Heart left ventricle (tissue), 13 donors: ENCODE data around the gene VSIG10.

Experiments used
- CTCF ChIP-seq, 12 donors: fragments of 200-600 bp; sonication (generic) in 4 of 12; IDR thresholded peaks; one replicate each; pipeline versions ENCODE4 v1.5.0 to v1.8.0; 2018 to 2022; ENCODE audit warnings: antibody characterized with exemption in 12 of 12, mild to moderate bottlenecking in 5 of 12
- POLR2A ChIP-seq, 2 donors: fragments of 450-650 bp; IDR thresholded peaks; one replicate each; pipeline ENCODE4 v1.6.1; 2017; ENCODE audit warnings: antibody characterized with exemption in 2 of 2, mild to moderate bottlenecking in 2 of 2, moderate library complexity in 2 of 2
- donor health status: ischemic (EF 13 %, LVEDD 7.1; RV severe dilation, severe dysfunction).
- donor health status: DM: no; HTN: yes; CAD: no.
- donor health status: DM: no; HTN: no; CAD: no.
- donor health status: ischemic (EF 25% LVEDD 6.9; RV normal size, moderate dysfunction).
- donor health status: ischemic (EF 25% LVEDD 5.7; RV mildly dilated, moderate dysfunction).
- donor health status: ischemic (EF 35%, LVEDD 5.7; RV mildly dilated, moderate dysfunction).
- donor health status: nonischemic (EF 11% LVEDD 7.7; RV severe dilation, severe dysfunction).
- donor health status: DM: yes; HTN: yes; CAD: no.
- donor health status: PGD.
- donor health status: ischemic (EF 29% LVEDD 5.4; RV normal size, mild dysfunction).
- donor health status: nonischemic (EF 23%, LVEDD 6.1; RV moderate dilation, normal function).

DNA sequence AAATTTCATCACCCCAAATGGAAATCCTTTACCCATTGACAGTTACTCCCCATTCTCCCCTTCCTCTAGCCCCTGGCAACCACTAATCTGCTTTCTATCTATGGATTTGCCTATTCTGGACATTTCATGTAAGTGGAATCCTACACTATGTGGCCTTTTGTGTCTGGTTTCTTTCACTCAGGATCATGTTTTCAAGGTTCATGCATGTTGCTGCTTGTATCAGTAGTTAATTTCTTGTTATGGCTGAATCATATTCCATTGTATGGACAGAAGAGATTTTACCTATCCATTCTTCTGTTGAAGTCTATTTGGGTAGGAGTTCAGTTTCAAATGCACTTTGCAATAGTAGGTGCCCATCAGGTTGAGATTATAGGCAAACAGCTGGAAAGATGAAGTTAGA, 85.9 kb downstream of the VSIG10 start:
- TF ChIP-seq POLR2A (IDR thresholded peaks at IDR 0.05) (no peak), CTCF (IDR thresholded peaks at IDR 0.05) (no peak)
